AML-193 (cell line): Measurements from ENCODE around the gene FMOD.
"Not testable (repeated sequence)": the region's sequence is repeated elsewhere in the genome, so short reads cannot be mapped to it uniquely, and the experiment has no call there.

ENCODE experiments used
- DNase-seq, 2 experiments: peaks; one replicate each; lab custom pipeline; 2025; lab: John Stamatoyannopoulos, UW

FMOD gene

GRCh38 chr1:203306089-203306964 lies 44.6 kb downstream of the FMOD start:
- DNase-seq: peak; percentile 23 to 24

DNA sequence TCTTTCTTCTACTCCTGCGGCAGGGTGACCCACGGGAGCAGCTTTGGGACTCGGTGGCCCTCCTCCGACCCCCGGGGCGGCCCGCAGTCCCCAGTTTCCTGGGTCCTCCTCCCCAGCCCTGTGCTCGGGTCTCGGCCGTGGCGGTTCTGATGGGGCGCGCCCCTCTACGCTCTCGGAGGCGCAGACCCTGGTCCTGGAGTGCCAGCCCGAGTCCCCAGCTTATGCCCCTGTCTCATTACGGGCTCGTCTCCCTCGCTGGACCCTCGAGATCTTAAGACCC lies 45.2 kb downstream of the FMOD start:
- DNase-seq: no peak

DNA sequence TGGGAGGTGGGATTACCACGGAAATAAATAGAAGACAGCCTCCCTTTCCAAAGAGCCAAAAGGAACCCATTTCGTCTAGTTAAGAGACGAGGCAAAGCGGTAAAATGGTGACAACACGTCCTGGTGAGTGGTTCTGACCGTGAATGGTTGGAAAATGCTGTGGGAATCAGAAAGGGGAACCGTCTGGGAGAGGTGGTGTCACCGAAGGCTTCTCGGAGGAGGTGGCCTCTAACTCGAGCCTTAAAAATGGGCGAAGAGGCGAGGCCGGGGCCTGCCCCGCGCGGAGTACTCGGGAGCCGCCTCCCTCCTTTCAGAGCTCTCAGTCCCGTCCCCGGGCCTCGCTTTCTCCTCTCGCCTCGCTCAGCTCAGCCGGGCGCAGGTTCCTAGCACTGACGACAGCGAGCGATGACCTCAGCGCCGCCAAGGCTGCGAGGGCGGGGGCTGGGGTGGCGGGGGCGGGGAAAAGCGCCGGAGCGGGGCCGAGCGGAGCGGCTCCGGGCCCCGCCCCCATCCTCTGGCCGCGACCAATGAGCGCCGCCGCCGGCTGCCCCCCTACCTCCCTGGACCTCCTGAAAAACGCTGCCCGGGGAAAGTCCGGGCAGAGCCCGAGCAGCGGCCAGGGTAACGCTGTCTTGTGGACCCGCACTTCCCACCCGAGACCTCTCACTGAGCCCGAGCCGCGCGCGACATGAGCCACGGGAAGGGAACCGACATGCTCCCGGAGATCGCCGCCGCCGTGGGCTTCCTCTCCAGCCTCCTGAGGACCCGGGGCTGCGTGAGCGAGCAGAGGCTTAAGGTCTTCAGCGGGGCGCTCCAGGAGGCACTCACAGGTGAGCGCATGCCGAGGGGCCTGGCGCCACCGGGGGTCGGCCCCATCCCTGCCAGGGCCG lies 45.8 kb downstream of the FMOD start, which contains the start of gene BTG2:
Gene BTG2, plus strand, starts transcription at position 601 of the 890 bp plus-strand sequence. Its CDS starts 88 bp downstream, at position 689.
- DNase-seq: peak; percentile 72 to 78

DNA sequence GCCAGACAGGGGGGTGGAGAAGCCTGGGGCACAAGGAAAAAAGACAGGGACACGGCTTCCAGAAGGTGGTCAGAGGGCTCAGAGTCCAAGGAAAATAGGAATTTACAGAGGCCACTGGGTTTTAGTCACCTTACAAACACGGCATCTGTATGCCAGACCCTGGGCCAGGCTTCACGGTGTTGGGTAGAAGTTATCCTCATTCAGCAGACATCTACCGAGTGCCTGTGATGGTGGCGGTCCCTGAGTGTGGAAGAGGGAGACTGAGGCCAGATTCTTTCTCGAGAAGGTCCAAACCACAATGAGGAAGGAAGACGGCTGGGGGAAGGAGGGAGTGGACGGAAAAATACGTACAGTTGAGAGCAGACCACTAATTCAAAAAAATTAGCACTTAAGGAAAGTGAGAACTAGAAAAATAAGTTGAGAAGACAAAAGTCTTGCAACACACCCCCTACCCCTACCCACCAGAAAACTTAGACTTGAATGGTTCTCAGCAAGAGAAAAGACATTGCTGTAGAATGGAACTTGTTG lies 46.5 kb downstream of the FMOD start:
- DNase-seq: no peak

- DNase-seq: no peak
Measured at GRCh38 chr1:203302894-203303293, 48.0 kb downstream of the FMOD start.

GRCh38 chr1:203302456-203302855 lies 48.5 kb downstream of the FMOD start:
- DNase-seq: no peak

DNA sequence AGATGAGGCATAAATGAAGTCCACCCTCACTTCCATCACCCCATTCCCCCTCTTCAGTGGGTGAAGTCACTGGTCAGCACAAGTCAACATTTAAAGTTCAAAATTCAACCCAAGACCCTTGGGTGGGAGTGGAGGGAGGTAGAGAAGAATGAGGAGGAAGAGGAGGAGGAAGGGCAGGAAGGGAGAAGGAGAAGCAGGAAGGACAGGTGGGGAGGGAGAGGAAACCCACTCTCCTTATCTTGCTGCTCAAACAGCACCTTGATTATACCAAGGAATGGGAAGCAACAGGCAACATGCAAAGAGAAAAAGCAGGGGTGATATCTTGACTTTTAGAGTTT lies 49.6 kb downstream of the FMOD start:
- DNase-seq: no peak

GRCh38 chr1:203300441-203301330 lies 50.2 kb downstream of the FMOD start:
- no peak for DNase-seq

DNA sequence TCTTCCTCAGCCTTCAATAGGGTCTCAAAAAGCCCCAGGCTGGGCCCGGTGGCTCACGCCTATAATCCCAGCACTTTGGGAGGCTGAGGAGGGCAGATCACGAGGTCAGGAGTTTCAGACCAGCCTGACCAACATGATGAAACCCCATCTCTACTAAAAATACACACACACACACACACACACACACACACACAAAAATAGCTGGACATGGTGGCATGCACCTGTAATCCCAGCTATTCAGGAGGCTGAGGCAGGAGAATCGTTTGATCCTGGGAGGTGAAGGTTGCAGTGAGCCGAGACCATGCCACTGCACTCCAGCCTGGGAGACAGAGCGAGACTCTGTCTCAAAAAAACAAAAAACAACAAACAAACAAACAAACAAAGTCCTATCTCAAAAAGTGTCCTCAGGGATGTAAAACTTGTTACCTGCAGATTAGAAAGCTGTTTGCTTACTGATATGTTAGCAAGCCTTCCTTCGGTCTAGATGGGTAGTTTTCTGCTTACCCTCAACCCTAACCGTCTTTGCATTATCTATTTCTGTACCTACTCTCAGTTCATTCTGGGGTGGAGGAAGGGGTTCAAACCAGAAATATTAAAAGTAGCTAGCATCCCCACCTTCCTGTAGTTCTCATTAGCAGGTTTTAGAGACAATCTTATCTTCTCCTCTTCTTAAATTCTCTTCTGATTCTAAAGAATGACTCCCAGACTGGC lies 51.0 kb downstream of the FMOD start:
- DNase-seq: not testable (repeated sequence)

- DNase-seq: no peak
Measured at GRCh38 chr1:203299169-203299568, 51.8 kb downstream of the FMOD start.

DNA sequence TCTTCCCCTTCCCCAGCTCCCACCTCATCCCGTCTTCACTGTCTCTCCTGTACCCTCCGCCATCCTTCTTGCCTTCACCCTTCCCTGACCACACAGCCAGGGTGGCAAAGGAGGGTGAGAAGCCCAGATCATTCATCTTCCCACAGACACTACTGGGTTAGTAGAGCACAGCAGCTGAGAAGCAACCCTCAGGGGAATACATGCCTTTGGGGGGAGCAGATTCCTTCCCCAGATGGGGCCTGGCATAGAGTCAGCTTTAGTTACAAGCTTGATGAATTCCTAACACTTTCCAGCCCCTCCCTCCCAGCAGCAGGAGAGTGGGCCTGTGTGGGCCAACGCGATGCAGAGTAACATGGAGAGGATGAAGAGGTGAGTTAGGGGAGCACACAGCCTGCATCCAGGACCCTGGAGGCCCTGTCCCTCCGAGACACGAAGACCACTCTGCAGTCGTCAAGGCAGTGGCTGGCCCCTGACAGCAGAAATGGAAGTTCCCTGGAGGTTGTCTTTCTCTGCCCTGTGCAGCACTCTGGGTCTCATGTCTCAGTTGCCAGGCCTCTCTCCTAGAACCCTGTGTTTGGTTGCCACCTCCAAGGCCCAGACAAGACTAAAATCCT lies 54.4 kb downstream of the FMOD start:
- no peak for DNase-seq

- no peak for DNase-seq
Measured at GRCh38 chr1:203295796-203296195, 55.1 kb downstream of the FMOD start.

DNA sequence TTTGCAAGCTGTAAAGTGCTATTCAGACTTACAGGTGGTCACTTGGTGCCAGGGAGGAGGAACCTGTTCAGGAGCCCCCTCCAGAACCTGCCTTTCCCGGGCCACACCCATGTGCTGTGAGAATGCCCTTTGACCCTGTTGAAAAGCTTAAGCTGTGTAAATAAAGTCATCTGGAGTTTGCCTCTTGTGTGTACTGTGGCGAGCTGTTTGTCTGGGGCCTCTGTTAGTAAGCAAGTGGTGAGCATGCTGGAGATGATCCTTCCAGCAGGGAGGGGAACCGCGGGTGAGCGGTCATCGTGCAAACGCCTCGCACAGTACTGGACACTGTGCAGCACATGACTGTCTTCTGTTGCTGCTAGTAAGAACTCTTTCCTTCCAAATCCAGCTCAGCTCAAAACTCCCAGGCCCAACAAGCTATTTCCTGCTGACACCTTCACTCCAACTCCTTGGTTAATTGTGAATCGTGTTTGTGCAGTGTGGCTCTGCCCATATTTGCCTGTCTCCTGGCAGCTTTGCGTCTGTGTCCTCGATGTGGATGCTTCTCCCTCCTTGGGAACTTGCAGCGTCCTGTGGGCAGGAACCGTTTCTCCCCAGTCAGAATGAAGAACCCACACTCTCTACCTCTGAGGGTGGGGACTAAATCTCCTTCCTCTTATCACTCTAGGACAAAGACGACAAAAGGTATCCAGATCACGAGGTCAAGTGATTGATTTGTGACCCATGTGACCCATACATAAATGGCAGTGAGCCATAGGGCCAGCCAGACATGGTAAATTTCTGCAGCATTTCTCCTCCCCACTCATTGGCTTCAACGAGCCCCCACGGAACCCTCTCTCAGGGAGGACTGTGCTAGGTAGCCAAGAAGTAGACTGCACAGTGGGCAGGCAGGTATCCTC lies 59.5 kb downstream of the FMOD start:
- no peak for DNase-seq
